ENCODE data around the gene KCNH3.

KCNH3 gene

DNA sequence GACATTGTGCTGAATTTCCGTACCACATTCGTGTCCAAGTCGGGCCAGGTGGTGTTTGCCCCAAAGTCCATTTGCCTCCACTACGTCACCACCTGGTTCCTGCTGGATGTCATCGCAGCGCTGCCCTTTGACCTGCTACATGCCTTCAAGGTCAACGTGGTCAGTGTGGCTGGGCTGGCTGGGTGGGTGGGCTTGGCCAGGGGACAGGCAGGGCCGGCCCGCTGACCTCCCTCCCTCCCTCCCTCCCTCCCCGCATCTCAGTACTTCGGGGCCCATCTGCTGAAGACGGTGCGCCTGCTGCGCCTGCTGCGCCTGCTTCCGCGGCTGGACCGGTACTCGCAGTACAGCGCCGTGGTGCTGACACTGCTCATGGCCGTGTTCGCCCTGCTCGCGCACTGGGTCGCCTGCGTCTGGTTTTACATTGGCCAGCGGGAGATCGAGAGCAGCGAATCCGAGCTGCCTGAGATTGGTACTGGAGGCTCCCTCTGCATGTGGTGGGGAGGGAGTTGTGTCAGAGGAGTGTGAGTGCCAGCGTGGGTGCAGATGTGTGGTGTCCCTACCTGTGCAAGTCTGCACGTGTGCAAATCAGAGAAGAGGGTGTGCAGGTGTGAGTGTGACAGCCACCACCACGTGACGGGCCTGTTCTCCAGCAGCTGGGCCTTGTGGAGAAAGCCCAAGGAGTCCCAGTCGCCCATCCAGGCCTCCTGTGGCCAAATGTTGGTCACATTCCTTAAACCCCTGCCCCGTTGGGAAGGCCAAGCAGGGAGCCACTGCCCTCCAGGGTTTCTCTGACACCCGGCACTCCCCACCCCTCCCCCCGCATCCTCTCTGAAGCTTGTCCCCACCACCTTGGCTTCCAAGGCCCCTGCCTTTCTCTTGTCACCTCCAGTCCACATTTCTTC is 5.3 kb downstream of the KCNH3 start:
- DNase-seq (ENCODE audit: low read depth in 1 of 2, low spot score in 1 of 2) = no peak

DNA sequence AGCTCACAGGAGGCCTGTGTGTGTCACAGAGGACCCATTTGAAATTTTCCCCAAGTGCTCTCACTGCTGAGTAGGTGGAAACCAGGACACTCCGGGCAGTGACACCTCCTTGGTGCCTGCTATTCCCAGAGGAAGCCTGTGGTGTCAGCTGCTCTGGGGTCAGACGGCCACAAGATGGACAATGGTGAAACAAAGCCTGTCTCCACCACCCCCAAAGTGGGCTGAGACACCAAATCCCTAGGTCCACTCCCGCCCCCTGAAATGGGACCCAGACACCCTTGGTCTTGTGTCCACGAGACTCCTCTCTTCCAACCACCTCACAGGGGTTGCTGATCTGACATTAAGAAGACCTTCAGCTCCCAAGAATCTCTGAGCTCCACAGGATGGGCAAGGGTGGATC is 7.0 kb downstream of the KCNH3 start:
- no peak for DNase-seq (ENCODE audit: low read depth in 1 of 2, low spot score in 1 of 2)

- no peak for DNase-seq (ENCODE audit: low read depth in 1 of 2, low spot score in 1 of 2)
Observed at GRCh38 chr12:49546481-49546880, 7.7 kb downstream of the KCNH3 start.

DNA sequence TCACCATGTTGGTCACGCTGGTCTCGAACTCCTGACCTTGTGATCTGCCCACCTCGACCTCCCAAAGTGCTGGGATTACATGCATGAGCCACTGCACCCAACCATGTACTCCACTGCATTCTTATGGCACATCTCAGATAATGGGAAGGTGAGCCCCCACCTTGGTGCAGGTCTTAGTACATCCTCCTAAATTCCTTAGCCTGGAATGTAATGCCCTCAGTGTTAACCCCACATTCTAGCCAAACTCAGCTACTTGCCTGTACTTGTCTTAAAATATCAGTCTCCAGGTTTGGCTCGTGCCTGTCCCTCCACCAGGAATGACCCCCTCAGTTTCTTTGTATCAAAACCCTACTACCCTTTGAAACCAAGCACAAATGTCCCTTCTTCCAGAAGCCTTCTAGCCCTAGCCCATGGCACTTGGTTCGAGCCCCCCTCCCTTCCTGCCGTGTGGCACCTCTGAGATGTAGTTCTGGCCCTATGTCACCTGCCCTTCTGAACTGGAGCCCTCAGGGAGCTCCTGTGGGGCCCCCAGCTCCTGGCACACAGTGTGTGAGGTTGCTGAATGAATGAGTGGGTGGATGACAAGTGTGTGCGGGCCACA is 8.4 kb downstream of the KCNH3 start:
- no peak for DNase-seq (ENCODE audit: low read depth in 1 of 2, low spot score in 1 of 2)

GRCh38 chr12:49548481-49548821 is 9.6 kb downstream of the KCNH3 start:
- no peak for DNase-seq (ENCODE audit: low read depth in 1 of 2, low spot score in 1 of 2)

GRCh38 chr12:49548822-49549648 is 10.2 kb downstream of the KCNH3 start:
- DNase-seq (ENCODE audit: low read depth in 1 of 2, low spot score in 1 of 2) = no peak

DNA sequence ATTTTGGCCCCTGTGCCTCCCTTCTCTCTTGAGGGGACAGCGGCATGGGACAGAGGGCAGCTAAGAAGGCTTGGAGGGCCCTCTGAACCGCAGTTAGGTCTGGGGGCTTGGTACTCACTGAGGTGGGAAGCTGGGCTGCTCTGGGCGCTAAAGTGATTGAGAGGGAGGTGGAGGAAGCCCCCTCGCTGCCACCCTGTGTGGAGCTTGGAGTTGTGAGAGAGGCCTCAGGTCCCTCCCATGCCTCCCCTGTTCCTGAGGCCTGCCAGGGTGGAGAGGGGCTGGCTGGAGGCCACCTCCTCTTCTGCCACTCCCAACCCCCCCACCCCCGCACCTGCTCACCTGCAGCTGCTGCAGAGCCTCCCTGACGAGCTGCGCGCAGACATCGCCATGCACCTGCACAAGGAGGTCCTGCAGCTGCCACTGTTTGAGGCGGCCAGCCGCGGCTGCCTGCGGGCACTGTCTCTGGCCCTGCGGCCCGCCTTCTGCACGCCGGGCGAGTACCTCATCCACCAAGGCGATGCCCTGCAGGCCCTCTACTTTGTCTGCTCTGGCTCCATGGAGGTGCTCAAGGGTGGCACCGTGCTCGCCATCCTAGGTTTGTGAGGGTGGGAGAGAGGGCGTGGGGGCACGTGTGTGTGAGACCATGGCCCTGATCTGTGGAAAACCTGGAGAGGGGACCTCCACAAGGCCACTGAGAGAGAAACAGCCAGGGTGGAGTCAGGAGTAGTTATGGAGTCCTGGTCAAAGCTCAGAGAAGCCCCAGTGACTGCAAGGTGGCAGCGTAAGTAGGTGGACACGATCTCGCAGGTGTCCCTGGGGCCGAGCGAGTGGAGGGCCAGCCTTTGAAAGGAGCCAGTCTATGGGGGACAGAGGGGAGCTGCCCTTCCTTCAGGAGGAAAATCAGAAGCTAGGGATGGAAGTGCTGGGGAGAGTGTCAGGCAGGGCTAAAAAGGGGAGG is 11.2 kb downstream of the KCNH3 start:
- DNase-seq (ENCODE audit: low read depth in 1 of 2, low spot score in 1 of 2) = no peak

GRCh38 chr12:49550693-49551252 is 11.9 kb downstream of the KCNH3 start:
- no peak for DNase-seq (ENCODE audit: low read depth in 1 of 2, low spot score in 1 of 2)

DNA sequence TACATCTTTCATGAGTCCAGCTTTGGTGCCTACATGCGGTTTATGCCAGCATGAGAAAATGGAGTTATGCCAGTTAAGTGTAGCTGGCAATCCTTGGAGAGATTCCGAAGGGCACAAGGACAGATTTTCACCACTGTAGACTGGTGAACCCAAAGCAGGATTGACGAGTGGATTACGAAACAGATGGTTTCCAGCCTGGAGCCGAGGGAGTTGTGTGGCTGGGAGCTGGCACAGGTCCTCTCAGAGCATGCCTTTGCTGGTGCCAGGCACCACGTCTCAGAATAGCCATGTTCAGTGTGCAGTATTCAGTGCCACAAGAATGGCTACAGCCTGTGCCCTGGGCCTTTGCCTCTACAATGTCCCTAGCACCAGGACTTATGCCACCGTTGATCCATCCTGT is 13.2 kb downstream of the KCNH3 start:
- no peak for DNase-seq (ENCODE audit: low read depth in 1 of 2, low spot score in 1 of 2)

DNA sequence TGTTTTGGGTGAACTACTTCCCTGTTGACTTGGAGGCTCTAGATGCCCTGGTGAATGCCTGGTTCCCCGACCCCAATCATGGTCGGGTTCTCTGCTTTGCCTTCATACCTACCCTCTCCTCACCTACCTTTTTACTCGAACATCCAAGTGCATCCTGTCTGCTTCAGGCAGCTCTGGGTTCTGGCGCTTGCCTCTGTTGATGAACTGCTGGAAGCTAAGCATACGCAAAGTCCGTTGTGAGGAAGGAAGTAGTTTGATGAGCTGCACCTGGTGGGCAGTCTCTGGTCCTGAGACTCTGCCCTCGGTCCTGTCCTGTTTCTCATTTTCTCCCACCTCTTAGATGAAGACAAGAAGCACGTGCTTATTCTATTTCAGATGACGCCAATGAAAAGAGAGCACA is 13.6 kb downstream of the KCNH3 start:
- DNase-seq (ENCODE audit: low read depth in 1 of 2, low spot score in 1 of 2) = no peak

DNA sequence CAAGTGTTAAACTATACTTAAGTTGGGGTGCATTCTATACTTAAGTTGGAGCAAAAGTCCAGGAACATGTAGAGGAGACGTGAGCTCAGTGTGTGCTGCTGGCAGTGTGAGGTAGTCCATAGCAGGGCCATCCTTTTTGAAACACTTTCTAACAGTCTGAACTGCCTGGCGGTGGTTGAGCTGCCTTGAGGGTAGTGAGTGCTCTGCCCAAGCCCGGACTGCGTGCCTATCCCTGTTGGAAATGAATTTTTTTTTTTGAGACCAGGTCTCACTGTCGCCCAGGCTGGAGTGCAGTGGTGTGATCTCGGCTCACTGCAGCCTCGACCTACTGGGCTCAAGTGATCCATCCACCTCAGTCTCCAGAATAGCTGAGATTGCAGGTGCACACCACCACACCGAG is 14.1 kb downstream of the KCNH3 start:
- DNase-seq (ENCODE audit: low read depth in 1 of 2, low spot score in 1 of 2) = no peak

- no peak for DNase-seq (ENCODE audit: low read depth in 1 of 2, low spot score in 1 of 2)
Observed at GRCh38 chr12:49553512-49554088, 14.8 kb downstream of the KCNH3 start.

- no peak for DNase-seq (ENCODE audit: low read depth in 1 of 2, low spot score in 1 of 2)
Observed at GRCh38 chr12:49554266-49554665, 15.4 kb downstream of the KCNH3 start.

DNA sequence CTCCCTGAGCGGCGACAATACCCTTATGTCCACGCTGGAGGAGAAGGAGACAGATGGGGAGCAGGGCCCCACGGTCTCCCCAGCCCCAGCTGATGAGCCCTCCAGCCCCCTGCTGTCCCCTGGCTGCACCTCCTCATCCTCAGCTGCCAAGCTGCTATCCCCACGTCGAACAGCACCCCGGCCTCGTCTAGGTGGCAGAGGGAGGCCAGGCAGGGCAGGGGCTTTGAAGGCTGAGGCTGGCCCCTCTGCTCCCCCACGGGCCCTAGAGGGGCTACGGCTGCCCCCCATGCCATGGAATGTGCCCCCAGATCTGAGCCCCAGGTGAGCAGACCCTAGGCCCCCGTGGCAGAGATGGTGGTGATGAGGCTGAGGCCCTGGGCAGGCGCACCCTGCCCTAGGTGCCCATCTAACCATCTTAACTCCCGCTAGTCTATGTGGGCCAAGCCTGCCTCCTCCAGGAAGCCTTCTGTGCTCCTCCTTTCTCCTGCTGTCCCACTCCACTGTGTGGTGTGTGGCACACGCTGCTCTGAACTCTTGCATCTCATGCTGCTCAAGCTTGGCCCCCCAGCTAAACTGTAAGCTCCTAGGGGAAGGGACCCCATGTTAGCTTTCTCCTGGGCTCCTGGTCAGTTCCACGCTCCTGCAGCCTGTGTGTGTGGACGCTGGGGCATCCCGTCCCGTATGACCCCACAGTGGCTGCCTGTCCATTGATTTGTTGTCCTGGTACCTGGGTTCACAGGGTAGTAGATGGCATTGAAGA is 17.0 kb downstream of the KCNH3 start:
- no peak for DNase-seq (ENCODE audit: low read depth in 1 of 2, low spot score in 1 of 2)

DNA sequence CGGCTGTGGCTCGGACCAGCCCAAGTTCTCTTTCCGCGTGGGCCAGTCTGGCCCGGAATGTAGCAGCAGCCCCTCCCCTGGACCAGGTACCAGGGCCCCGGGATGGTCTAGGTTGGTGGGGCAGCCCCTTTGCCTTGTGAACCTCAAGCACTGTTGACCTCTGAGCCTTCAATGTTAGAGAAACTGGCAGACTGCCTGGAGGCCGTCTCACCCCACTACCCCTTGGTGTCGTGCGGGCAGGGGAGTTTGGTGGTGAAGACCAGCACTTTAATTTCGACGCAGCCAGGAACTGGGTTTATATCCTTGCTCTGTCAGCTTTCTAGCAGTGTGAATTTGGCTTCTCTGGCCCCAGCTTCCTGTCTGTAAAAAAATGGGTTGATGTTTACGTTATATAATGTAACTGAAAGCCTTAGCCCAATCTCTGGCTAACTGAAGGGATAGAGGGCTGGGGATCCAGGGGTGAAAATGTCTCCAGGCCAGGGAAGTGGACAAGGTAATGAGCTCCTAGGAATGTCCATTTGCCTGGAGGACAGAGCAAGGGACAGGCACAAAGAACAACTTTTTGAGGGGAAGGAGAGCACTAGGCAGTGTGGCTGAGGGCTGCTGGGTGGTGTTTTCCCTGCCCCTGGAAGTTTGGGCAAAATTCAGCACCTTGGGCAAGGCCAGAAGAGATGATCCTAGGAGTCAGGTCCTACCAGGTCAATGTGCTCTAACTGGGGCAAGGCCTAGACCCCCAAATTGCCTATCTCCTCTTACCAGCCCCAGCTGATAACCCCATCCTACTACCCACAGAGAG is 17.8 kb downstream of the KCNH3 start:
- DNase-seq (ENCODE audit: low read depth in 1 of 2, low spot score in 1 of 2) = no peak

GRCh38 chr12:49557187-49557916 is 18.5 kb downstream of the KCNH3 start:
- DNase-seq (ENCODE audit: low read depth in 1 of 2, low spot score in 1 of 2) = no peak

GRCh38 chr12:49557917-49558215 is 19.0 kb downstream of the KCNH3 start:
- no peak for DNase-seq (ENCODE audit: low read depth in 1 of 2, low spot score in 1 of 2)

GRCh38 chr12:49558526-49558925 is 19.7 kb downstream of the KCNH3 start:
- DNase-seq (ENCODE audit: low read depth in 1 of 2, low spot score in 1 of 2) = no peak

All from activated T-helper 1 cell treated with anti-CD3 and anti-CD28 coated beads, Interleukin-2, amount 50 U/mL, for 16 hours (primary cell).